GM12892 (cell line): ENCODE measurements around the gene MACROD1.

Experiments used
- POLR2A ChIP-seq: IDR thresholded peaks from 2 replicates; pipeline ENCODE4 v1.6.1; 2011; ENCODE audit warnings: low read depth, low read length, control low read depth
- POLR2AphosphoS5 ChIP-seq: IDR thresholded peaks from 2 replicates; pipeline ENCODE4 v1.6.1; 2011; ENCODE audit warnings: low read depth, low read length, control low read depth
- TAF1 ChIP-seq: IDR thresholded peaks from 2 replicates; pipeline ENCODE4 v1.6.1; 2011; ENCODE audit warnings: low read depth, mild to moderate bottlenecking, control low read depth, low read length, borderline replicate concordance

- TF ChIP-seq POLR2AphosphoS5, result no peak
- TF ChIP-seq TAF1, result no peak
- no peak for TF ChIP-seq POLR2A
These were observed 82.4 kb downstream of the MACROD1 start for GRCh38 chr11:64083398-64084080.
